ENCODE measurements around the gene GBP3.
"Not testable (repeated sequence)": the region's sequence is repeated elsewhere in the genome, so short reads cannot be mapped to it uniquely, and the experiment has no call there.

Gene GBP3

DNA sequence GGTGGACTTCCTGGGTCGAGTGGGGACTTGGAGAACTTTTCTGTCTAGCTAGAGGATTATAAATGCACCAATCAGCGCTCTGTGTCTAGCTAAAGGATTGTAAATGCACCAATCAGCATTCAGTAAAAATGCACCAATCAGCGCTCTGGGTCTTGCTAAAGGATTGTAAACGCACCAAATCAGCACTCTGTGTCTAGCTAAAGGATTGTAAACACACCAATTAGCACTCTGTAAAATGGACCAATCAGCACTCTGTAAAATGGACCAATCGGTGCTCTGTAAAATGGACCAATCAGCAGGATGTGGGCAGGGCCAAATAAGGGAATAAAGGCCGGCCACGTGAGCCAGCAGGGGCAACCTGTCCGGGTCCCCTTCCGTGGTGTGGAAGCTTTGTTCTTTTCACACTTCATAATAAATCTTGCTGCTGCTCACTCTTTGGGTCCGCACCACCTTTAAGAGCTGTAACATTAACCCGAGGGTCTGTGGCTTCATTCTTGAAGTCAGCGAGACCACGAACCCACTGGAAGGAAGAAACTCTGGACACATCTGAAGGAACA, 48.0 kb downstream of the GBP3 start:
- not testable (repeated sequence) for DNase-seq

- no peak for DNase-seq
Observed at GRCh38 chr1:88973520-88974137, 49.0 kb downstream of the GBP3 start.

DNA sequence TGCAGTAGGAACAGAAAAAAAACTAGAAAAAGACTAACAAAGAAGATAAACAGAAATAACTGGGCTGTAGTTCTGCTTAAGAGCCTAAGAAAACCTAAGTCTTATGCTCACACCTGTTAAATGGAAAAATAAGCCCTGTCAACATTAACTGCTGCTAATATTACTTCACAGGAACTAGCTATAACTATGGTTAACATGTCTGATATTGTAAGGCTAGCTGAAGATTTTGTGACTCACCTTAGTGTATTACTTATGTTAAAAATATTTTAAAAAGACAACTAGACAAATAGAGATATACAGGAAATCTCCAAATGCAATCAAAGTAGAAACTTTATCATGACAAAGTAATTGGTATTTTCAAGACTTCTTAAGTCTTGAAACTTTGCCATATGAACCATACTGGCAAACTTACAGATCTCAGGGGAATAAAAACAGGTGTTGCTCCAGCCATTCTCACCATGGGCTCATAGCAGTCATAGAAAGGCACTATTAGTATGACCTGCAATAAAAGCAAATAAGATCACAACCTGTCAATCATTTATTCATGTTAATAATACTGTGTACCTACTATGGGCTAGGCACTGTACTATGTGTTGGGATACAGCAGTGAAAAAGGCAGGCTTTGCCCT, 60.9 kb downstream of the GBP3 start:
- no peak for DNase-seq

GRCh38 chr1:88961081-88961480, 61.6 kb downstream of the GBP3 start:
- no peak for DNase-seq
